NCI-H345 treated with DMSO at 0.1 percent for 48 hours (cell line): Measurements from ENCODE around the gene SHISAL1.

ENCODE experiments used
- DNase-seq: peaks from one replicate; lab custom pipeline; 2025; ENCODE audit not compliant: unreplicated experiment; lab: John Stamatoyannopoulos, UW

SHISAL1 gene

GRCh38 chr22:44281768-44282637 is 30.7 kb downstream of the SHISAL1 start:
- DNase-seq: no peak

- DNase-seq: no peak
These were observed 32.0 kb downstream of the SHISAL1 start for GRCh38 chr22:44280665-44281188.

DNA sequence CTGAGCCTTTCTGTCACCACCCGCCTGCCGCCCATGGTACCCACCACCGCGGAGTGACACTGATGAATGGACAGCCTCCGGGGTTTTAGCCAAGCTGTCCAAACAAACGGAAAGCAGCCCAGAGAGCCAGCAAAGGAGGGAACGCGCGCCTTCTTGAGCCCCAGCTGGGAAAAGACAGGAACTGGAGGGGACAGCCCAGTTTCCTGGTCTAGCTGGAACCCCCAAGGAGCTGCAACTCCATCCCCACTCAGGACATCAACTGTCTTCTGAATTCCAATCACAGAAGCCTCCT is 33.7 kb downstream of the SHISAL1 start:
- DNase-seq: no peak

DNA sequence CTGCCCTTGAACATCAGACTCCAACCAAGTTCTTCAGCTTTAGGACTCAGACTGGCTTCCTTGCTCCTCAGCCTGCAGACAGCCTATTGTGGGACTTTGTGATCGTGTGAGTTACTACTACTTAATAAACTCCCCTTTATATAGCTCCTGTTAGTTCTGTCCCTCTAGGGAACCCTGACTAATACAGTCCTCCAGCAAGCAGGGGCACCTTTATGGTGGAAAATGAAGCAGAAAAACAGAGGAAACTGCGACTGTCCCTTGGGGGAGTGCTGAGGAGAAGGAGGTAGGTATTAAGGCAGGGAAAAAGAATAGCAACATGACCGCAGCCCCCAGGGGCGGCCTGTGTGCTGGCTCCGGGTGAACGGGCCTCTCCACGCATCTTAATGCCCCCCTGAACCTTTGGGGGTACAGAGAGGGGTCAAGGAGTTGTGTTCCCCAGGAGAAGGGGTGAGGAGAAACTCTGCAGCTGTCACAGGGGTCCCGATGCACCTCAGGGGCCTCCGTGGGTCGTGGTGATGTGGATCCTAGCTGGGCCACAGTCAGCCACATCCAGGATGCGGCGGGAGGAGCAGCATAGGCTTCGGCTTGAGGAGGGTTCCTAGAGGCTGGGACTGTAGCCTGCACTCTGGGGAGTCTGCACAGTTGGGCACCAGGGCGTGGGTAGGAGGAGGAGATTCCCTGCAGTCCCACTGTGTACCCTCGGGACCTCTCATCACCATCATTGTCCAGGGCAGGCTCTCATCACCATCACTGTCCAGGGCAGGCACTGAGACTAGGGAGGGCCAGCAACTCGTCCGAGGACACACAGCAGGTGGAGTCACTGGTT is 34.3 kb downstream of the SHISAL1 start:
- DNase-seq: no peak

- no peak for DNase-seq
These were observed 35.2 kb downstream of the SHISAL1 start for GRCh38 chr22:44277386-44278135.

DNA sequence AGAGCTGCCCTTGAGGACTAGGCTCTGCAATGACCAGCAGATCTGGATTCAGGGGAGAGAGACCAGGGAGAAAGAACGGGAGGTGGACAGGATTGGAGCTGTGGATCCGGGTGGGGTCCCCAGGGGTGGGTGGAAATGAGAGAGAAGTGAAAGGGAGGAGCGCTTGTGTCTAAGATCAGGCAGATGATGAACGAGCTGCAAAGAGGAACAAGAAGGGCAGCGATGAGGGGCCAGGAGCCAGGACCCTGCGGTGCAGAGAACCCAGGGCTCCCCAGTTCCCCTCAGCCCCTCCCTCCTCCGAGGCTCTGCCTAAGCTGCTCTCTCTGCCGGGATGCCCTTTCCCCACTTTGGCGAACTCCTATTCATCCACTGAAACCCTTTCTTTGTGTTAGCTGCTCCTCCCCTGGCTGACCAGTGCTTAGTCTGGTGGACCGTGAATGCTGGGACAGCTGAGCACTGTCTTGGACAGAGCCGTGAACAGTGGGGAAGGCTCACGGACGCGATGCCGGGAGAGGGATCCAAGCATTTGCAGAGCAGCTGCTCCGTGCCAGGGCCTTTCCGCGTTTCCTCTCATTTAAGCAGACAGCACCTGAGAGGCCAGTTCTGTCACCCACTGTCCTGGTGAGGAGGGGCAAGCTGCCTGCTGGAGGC is 35.9 kb downstream of the SHISAL1 start:
- DNase-seq: no peak

DNA sequence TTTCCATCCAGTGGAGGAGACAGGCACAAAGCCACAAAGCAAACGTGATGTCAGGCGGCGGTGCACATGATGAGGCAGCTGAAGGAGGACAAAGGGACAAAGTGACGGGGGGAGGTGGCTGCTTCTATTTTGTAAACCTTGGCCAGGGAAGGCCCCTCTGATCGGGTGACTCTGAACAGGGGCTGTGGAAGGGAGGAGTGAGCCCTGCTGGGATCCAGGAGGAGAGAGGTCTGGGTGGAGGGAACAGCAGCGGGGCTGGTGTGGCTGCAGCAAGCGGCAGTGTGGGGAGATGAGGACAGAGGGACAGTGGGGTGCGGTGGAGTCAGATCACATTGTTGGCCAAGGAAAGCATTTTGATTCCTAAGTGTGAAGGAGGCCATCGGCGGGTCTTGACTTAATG is 36.7 kb downstream of the SHISAL1 start:
- DNase-seq: no peak

- DNase-seq: no peak
These were observed 37.1 kb downstream of the SHISAL1 start for GRCh38 chr22:44275631-44275995.

- DNase-seq: no peak
These were observed 37.7 kb downstream of the SHISAL1 start for GRCh38 chr22:44274918-44275630.

DNA sequence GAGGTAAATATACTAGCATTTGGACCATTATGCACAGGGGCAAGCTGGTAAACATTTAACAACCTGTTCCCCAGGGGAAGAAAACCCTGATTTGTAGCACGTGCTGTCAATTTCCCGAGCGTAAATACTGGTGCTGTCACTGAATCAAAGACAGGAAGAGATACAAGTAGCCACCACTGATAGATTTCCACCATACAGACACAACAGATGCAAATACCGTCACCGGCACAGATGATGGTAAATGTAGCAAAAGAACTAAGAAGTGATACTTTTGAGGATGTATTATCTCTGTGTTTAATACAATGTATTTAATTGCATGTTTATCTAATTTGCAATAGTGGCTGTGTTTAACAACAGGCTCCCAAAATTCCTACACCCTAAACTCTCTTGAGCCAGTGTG is 39.6 kb downstream of the SHISAL1 start:
- DNase-seq: no peak

GRCh38 chr22:44272401-44272771 is 40.4 kb downstream of the SHISAL1 start:
- no peak for DNase-seq

DNA sequence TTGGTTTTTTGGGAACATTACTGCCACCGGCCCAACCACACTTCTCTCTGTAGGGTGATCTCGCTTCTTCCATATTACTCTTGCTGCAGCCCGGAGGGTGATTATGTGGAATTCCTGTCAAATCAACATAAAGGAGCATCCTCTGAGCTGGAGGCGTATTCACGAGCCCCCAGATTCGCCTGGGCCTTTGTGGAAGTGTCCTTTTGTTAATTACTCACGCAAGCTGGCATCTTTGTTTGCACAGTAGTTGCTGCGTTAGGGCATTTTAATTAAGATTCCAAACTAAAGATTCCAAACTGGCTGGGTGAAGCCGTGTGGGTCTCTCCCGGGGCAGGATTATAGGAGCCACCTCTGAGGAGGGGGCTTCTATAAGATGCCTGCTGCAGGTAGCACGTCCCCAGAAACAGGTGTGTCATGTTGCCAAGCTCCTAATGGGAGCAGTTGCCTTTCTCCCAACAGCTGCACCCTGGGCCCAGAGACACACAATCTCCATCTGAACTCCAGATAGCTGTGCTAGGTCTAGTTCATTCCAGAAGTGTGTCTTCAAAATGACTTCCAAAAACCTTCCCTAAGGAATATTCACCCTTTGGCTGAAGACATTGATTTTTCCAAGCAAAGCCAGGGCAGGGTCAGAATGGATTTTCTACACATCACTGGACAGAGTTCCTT is 40.9 kb downstream of the SHISAL1 start:
- DNase-seq: no peak

- DNase-seq: no peak
These were observed 41.7 kb downstream of the SHISAL1 start for GRCh38 chr22:44271010-44271500.

DNA sequence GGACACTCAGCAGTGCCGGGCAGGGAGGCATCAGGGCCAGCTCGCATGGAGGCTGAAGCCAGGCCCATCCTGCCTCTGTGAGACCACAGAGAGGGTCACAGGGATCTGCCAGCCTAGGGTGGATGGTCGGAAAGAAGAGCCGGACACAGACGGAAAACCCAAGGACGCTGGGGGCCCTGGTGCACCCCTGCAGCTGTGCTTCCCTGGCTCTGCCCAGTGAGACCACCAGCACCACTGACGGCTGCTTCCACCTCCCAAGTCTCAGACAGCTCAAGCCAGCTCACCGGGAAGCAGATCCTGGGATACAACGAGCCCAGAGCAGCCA is 42.2 kb downstream of the SHISAL1 start:
- no peak for DNase-seq

DNA sequence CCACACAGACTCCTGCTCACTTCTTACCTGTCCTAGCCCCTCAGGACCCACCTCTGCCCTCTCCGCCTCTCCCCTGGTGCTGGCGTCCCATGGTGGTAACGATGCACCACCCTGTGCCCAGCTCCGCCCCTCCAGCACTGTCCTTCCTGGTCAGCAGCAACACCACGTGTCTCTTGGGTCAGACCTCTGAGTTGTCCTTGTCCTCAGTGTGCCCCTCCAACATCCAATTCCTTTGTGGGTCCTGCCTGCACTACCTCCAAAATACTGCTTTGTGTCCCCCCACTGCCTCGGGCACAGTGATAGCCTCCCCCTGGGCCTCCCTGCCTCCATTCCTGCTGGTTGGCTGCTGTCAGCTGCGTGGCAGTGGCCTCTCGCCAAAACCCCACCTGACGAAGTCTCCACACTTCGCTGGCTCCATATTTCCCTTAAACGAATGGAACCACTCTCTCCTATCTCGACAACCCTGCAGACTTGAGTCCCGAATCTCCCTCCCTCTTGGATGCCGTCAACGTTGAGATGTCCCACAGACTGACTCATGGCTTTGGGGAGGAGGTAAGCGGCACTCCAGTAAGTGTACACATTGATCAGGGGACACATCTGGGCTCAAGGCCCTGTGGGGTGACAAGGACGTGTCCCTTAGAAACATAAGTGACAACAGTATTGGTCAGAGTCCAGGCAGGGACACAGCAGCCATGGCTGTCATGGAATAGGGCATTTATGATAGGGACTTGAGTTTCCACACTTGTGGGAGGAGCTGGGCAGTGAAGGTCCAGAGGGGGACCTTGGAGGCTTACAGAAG is 42.8 kb downstream of the SHISAL1 start:
- no peak for DNase-seq

DNA sequence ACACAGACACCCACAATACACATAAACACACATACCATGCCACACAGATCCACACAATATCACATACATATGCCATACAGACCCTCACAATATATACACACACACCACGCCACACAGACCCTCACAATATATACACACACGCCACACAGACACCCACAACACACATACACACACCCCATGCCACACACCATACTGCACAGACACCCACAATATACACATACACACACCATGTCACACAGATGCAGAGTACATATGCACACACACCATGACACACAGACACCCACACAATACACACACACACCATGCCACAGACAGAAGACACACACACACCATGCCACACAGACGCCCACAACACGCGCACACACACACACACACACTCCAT is 43.6 kb downstream of the SHISAL1 start:
- DNase-seq: no peak

DNA sequence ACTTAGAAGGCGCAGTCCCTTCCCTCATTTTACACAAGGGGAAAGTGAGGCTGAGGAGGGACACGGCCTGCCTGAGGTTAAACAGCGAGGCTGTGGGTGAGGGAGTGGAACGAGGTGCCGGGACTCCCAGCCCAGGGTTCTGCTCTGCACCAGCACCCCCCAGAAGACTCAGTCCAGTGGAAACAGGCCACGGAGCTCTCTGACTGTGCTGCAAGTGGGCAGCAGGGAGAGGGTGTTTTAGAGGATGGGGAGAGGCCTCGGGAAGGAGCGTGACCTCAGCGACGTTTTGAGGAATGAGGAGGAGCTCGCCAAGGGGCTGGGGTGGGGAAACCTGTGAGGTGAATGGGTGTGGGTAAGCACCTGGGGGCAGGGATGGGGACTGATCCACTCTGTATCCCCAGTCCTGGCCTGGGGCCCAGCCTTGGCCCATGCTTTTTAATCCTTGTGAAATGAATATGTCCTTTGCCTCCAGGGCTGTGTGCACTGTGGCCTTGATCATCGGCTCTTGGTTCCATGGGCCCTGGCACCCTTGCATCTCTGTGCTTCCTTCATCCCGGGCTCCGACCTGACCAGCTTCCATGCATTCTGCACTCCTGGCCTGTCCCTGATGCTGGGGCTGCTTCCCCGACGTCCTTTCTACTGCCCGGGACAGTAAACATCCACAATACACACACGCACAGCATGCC is 44.2 kb downstream of the SHISAL1 start:
- DNase-seq: no peak

DNA sequence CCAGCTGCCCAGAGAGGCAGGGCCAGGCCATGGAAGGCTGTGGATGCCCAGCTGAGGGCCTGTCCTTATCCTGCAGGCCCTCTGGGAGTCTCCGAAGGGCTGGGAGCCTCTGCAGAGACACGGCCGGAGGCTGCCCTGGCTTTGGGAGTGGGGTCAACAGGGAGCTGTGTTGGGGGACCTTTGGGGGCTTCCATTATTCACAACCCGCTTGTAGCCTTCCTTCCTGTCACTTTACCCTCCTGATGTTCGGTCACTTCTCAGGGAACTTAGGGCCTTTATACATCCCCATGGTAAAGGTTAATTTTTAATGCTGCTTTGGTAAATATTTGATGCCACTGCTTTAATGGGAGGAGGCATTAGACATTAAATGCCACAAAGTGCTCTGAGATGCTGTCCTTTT is 44.9 kb downstream of the SHISAL1 start:
- no peak for DNase-seq
